GM19468 (cell line): ENCODE data around the gene COA5.
A peak's percentile ranks its signal among the peaks of the same experiment; 100 is the strongest.
"Not testable (repeated sequence)": the region's sequence is repeated elsewhere in the genome, so short reads cannot be mapped to it uniquely, and the experiment has no call there.

Experiments used
- ATAC-seq: cut with Tn5 transposase; IDR thresholded peaks from one replicate; pipeline ENCODE4 v1.9.1; 2021; ENCODE audit warnings: mild to moderate bottlenecking, moderate library complexity, moderate number of reproducible peaks; ENCODE audit not compliant: unreplicated experiment; ENCODE audit errors: extremely low read depth

Gene COA5

GRCh38 chr2:98607741-98608115 lies 584 bp downstream of the COA5 start:
- no peak for ATAC-seq

GRCh38 chr2:98607104-98607503 lies 1.2 kb downstream of the COA5 start:
- ATAC-seq: no peak

- no peak for ATAC-seq
Observed at GRCh38 chr2:98606431-98606830, 1.9 kb downstream of the COA5 start.

- no peak for ATAC-seq
Observed at GRCh38 chr2:98605076-98605475, 3.2 kb downstream of the COA5 start.

GRCh38 chr2:98604547-98604946 lies 3.8 kb downstream of the COA5 start:
- ATAC-seq: no peak

GRCh38 chr2:98601532-98602132 lies 6.7 kb downstream of the COA5 start:
- peak; percentile 55 for ATAC-seq

GRCh38 chr2:98598781-98599428 lies 9.4 kb downstream of the COA5 start:
- no peak for ATAC-seq

- ATAC-seq: not testable (repeated sequence)
Observed at GRCh38 chr2:98594665-98595064, 13.6 kb downstream of the COA5 start.

GRCh38 chr2:98592565-98592964 lies 15.7 kb downstream of the COA5 start:
- ATAC-seq: no peak

- no peak for ATAC-seq
Observed at GRCh38 chr2:98589489-98589888, 18.8 kb downstream of the COA5 start.

- ATAC-seq: no peak
Observed at GRCh38 chr2:98588880-98589431, 19.4 kb downstream of the COA5 start.

- no peak for ATAC-seq
Observed at GRCh38 chr2:98586551-98587140, 21.7 kb downstream of the COA5 start.

GRCh38 chr2:98585386-98585785 lies 22.9 kb downstream of the COA5 start:
- ATAC-seq: no peak

- ATAC-seq: no peak
Observed at GRCh38 chr2:98583816-98584618, 24.3 kb downstream of the COA5 start.

GRCh38 chr2:98583276-98583675 lies 25.0 kb downstream of the COA5 start:
- no peak for ATAC-seq

- no peak for ATAC-seq
Observed at GRCh38 chr2:98582523-98582922, 25.8 kb downstream of the COA5 start.

GRCh38 chr2:98580656-98581284 lies 27.5 kb downstream of the COA5 start:
- no peak for ATAC-seq

- ATAC-seq: no peak
Observed at GRCh38 chr2:98579926-98580325, 28.4 kb downstream of the COA5 start.

GRCh38 chr2:98578231-98578630 lies 30.1 kb downstream of the COA5 start:
- no peak for ATAC-seq

- no peak for ATAC-seq
Observed at GRCh38 chr2:98577313-98577712, 31.0 kb downstream of the COA5 start.
